Fibroblast of mammary gland (primary cell): ENCODE data around the gene SMAD6.

Experiments used
- DNase-seq: peaks from one replicate; pipeline ENCODE4 v3.0.0-alpha.2; 2010; ENCODE audit warnings: low read depth
- H3K4me3 ChIP-seq: 2 replicates; pipeline ENCODE4 v1.5.1; 2011; ENCODE audit warnings: low read depth, mild to moderate bottlenecking, low read length, moderate library complexity; ENCODE audit not compliant: control insufficient read depth
- CTCF ChIP-seq: conservative IDR thresholded peaks from 2 replicates; pipeline ENCODE4 v1.5.1; 2011; ENCODE audit warnings: low read depth, low read length, inconsistent platforms; ENCODE audit not compliant: control insufficient read depth, insufficient read depth

The SMAD6 gene

GRCh38 chr15:66742286-66742685, 40.2 kb downstream of the SMAD6 start:
- H3K4me3 ChIP-seq, result no peak overlapping the region
- TF ChIP-seq CTCF, result no peak
- no peak for DNase-seq

GRCh38 chr15:66743204-66743603, 41.2 kb downstream of the SMAD6 start:
- TF ChIP-seq CTCF, result no peak
- DNase-seq, result no peak
- H3K4me3 ChIP-seq, result no peak overlapping the region

GRCh38 chr15:66743703-66744536, 41.9 kb downstream of the SMAD6 start:
- no peak overlapping the region for H3K4me3 ChIP-seq
- TF ChIP-seq CTCF, result no peak
- no peak for DNase-seq

- no peak overlapping the region for H3K4me3 ChIP-seq
- no peak for DNase-seq
- no peak for TF ChIP-seq CTCF
Measured at GRCh38 chr15:66744610-66745279, 42.7 kb downstream of the SMAD6 start.

GRCh38 chr15:66745530-66746230, 43.6 kb downstream of the SMAD6 start:
- TF ChIP-seq CTCF, result no peak
- no peak overlapping the region for H3K4me3 ChIP-seq
- no peak for DNase-seq

GRCh38 chr15:66746231-66746605, 44.2 kb downstream of the SMAD6 start:
- DNase-seq, result no peak
- no peak for TF ChIP-seq CTCF
- no peak overlapping the region for H3K4me3 ChIP-seq
